Psoas muscle (tissue), 8 donors: Measurements from ENCODE around the gene ATP23. TPM values are rescaled to one million over a fixed set of nuclear protein-coding genes. Genes with fewer than 3 reads are reported as not detected.

Source experiments
- ATAC-seq, 4 donors: fragments of 200-7000 bp; cut with Tn5 transposase; one replicate each; pipeline ENCODE4 v1.9.1; 2020; ENCODE audit warnings: moderate library complexity in 3 of 4, mild to moderate bottlenecking in 2 of 4
- DNase-seq, 2 donors: peaks; one replicate each; pipeline ENCODE4 v3.0.0-alpha.2; 2020
- H3K27ac ChIP-seq: fragments of 200-600 bp; one replicate; pipeline ENCODE4 v1.8.0; 2022
- H3K27me3 ChIP-seq, 3 donors: fragments of 200-600 bp in 1 of 3; one replicate each; pipeline versions ENCODE4 v1.6.1 to v1.8.0; 2013 to 2022; ENCODE audit warnings: low read length in 2 of 3, mild to moderate bottlenecking in 2 of 3, moderate library complexity in 1 of 3; ENCODE audit not compliant: insufficient read depth in 3 of 3
- H3K36me3 ChIP-seq, 2 donors: fragments of 200-600 bp in 1 of 2; one replicate each; pipeline versions ENCODE4 v1.6.1 to v1.8.0; 2013 to 2022; ENCODE audit warnings: low read depth in 1 of 2, mild to moderate bottlenecking in 1 of 2, moderate library complexity in 1 of 2; ENCODE audit not compliant: insufficient read depth in 1 of 2
- H3K4me1 ChIP-seq: fragments of 200-600 bp; one replicate; pipeline ENCODE4 v1.8.0; 2022
- H3K4me3 ChIP-seq: fragments of 200-600 bp; one replicate; pipeline ENCODE4 v1.8.0; 2022; ENCODE audit warnings: mild to moderate bottlenecking
- H3K9me3 ChIP-seq: fragments of 200-600 bp; one replicate; pipeline ENCODE4 v1.8.0; 2022
- CTCF ChIP-seq: fragments of 200-600 bp; IDR thresholded peaks from one replicate; pipeline ENCODE4 v1.8.0; 2022; ENCODE audit warnings: antibody characterized with exemption
- WGBS, 3 donors: extraction: QIAGEN DNeasy Blood & Tissue Kit; methylation state at CpG; one replicate each; pipeline versions ENCODE4 v1.1.6 to v1.1.7; 2013; 5-methylcytosine and 5-hydroxymethylcytosine counted together
- intact Hi-C, 2 donors: fragments of 100-400 bp; cut with DNase I; formaldehyde crosslinking; loops; one replicate each; pipeline versions ENCODE4 v1.11.0 to v1.14.2; 2022
- polyA plus RNA-seq, 3 donors: library from polyadenylated mRNA; stranded (reverse); fragments of 200-250 nt; gene quantifications; one replicate each; pipeline ENCODE4 v1.2.3, GENCODE V29; 2013
- total RNA-seq, 4 donors: library from RNA; stranded (reverse); fragmentation: NEBNext Ultra II Directional in 2 of 4; extraction: Animal tissue kit (Norgen Biotek cat#: 25700) in 2 of 4; gene quantifications; one replicate each; pipeline versions ENCODE4 v1.2.1 to v1.2.4, GENCODE V29; 2021 to 2023
- donor health status: healthy with polysubstance abuse.
- donor health status: DM: no; HTN: no; CAD: no; lungs with moderate emphysema.
- donor health status: Bipolar disorder and iron deficiency.
- donor health status: healthy.
- donor health status: DM: yes; HTN: yes; CAD: no.
- donor health status: DM: no; HTN: no; CAD: no.
- donor health status: DM: no; HTN: no; CAD: no.
- donor health status: DM: yes; HTN: yes; CAD: no.

ATP23 gene
- total and polyA plus RNA-seq, 7 donors: 6.3 to 28.8 (median 8.7) TPM

DNA sequence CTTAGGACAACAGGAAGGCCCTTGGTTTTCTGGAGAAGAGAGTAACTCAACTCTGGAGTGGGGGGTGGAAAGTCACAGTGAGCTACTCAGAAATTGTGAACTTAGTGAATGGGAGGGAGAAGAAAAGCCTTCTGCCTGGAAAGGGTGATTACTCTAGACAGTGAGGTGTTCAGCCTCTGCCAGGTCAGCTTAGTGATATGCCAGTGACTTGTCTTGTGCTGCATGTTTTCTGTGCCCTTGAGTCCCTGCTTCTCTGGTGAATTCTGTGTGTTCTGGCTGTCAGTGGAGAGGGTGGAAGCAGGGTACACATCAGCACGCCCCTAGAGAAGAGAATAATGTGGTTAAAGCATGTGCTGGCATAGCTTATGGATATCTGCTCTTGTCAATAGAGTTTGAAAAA lies 13.4 kb downstream of the ATP23 start:
- Histone ChIP-seq H3K4me3 (no peak overlapping the region), H3K4me1 (no peaks in the 10 kb centered on the region), H3K27ac (no peak overlapping the region), H3K27me3 (no peaks in the 10 kb centered on the region), H3K36me3 (peaks cover 0 to 52% of the 10 kb centered on the region in 2 donors), H3K9me3 (peaks cover 5% of the 10 kb centered on the region)
- TF ChIP-seq CTCF: no peak
- WGBS, 3 donors: 91 to 93% (median 91%) methylated on average over 1 of the region's 1 CpG
- DNase-seq (no peak), ATAC-seq (no peak)
- intact Hi-C loops: no loop called here

GRCh38 chr12:57958061-57958657 lies 16.8 kb downstream of the ATP23 start:
- 95 to 98% (median 96%) methylated on average over 6 of the region's 6 CpGs for WGBS, 3 donors
- DNase-seq (no peak), ATAC-seq (no peak)
- no peaks in the 10 kb centered on the region for H3K27me3 ChIP-seq
- no peak overlapping the region for H3K4me3 ChIP-seq
- H3K36me3 ChIP-seq: peaks cover 0 to 34% of the 10 kb centered on the region in 2 donors
- intact Hi-C loops: no loop called here
- H3K9me3 ChIP-seq: peaks cover 23% of the 10 kb centered on the region
- no peaks in the 10 kb centered on the region for H3K4me1 ChIP-seq
- no peak for TF ChIP-seq CTCF
- H3K27ac ChIP-seq: no peak overlapping the region

GRCh38 chr12:57964421-57964820 lies 23.1 kb downstream of the ATP23 start:
- Histone ChIP-seq H3K27me3 (no peaks in the 10 kb centered on the region), H3K4me1 (no peaks in the 10 kb centered on the region), H3K27ac (no peak overlapping the region), H3K4me3 (no peak overlapping the region), H3K36me3 (no peaks in the 10 kb centered on the region), H3K9me3 (peaks cover 22% of the 10 kb centered on the region)
- no peak for TF ChIP-seq CTCF
- no peak for DNase-seq
- intact Hi-C loops: no loop called here
- no peak for ATAC-seq
- WGBS, 3 donors: 48 to 67% (median 57%) methylated on average over 1 of the region's 1 CpG

GRCh38 chr12:57965766-57966165 lies 24.4 kb downstream of the ATP23 start:
- TF ChIP-seq CTCF: no peak
- no peaks in the 10 kb centered on the region for H3K27me3 ChIP-seq
- 81 to 91% (median 84%) methylated on average over 8 of the region's 8 CpGs for WGBS, 3 donors
- ATAC-seq: no peak
- H3K4me1 ChIP-seq: no peaks in the 10 kb centered on the region
- H3K4me3 ChIP-seq: no peak overlapping the region
- peaks cover 18% of the 10 kb centered on the region for H3K9me3 ChIP-seq
- H3K36me3 ChIP-seq: no peaks in the 10 kb centered on the region
- intact Hi-C loops: no loop called here
- no peak for DNase-seq
- H3K27ac ChIP-seq: no peak overlapping the region

DNA sequence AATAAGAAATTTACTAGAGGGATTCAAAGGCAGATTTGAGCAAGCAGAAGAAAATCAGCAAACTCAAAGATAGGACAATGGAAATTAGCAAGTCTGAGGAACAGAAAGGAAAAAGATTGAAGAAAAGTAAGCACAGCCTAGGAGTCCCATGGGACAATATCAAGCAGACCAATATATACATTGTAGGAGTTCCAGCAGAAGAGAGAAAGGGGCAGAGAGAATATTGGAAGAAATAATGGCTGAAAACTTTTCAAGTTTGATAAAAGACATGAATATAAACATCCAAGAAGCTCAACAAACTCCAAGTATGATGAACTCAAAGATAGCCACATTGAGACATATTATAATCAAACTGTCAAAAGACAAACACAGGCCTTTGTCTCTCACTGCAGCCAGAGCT lies 25.2 kb downstream of the ATP23 start:
- Histone ChIP-seq H3K9me3 (peaks cover 11% of the 10 kb centered on the region), H3K4me1 (no peaks in the 10 kb centered on the region), H3K36me3 (no peaks in the 10 kb centered on the region), H3K27me3 (no peaks in the 10 kb centered on the region), H3K27ac (no peak overlapping the region), H3K4me3 (no peak overlapping the region)
- no peak for DNase-seq
- ATAC-seq: no peak
- intact Hi-C loops: no loop called here
- TF ChIP-seq CTCF: no peak
